HG02943 (cell line): ENCODE data around the gene PRR5.

Source experiments
- ATAC-seq: cut with Tn5 transposase; IDR thresholded peaks from one replicate; pipeline ENCODE4 v1.9.1; 2021; ENCODE audit warnings: mild to moderate bottlenecking, low read depth, moderate library complexity; ENCODE audit not compliant: unreplicated experiment

Gene PRR5

DNA sequence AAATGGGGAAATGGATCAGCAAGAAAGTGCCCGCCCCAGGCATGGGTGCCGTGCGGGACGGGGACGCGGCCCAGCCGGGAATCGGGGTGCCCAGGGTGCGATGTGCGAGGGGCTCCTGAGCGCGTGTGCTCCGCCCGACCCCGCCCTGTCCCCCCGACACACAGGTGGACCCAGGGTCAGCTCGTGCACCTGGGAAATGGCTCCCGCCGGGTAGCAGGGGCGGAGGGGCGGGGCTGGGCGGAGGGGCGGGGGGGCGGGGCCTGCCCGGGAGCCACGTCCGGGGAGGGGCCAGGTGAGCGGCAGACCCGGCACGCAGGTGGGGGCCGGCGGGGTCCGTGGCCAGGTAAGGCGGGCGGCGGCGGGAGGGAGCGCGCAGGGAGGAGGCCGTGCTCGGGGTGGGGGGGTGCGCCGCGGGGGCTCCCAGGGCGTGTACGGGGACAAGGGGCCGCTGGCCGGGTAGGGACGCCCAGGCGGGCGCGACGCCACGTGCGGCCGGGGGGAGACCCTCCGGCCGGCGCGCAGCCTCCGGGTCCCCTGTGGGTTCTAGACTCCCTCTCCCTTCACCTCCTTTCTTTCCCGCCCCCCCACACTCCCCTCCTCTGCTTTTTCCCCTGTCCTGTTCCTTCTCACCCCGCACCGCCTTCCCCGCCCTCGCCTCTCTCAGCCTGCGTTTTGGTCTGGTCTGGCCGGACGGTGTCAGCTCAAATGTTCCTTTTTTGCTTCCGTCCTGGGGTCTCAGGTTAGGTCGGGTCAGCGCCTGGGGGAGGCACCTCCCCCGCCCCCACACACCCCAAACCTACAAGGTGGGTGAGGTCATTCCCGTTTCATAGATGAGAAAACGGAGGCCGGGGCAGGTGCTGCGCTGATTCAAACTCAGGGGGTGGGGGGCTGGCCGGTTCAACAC, 50.5 kb downstream of the PRR5 start, which contains the start of gene ARHGAP8:
Gene ARHGAP8 (plus strand): TSS at position 291 of the 904 bp plus-strand sequence. CDS start 33,953 bp downstream, outside the sequence.
- ATAC-seq = no peak

- no peak for ATAC-seq
Measured at GRCh38 chr22:44753189-44754042, 51.4 kb downstream of the PRR5 start.

DNA sequence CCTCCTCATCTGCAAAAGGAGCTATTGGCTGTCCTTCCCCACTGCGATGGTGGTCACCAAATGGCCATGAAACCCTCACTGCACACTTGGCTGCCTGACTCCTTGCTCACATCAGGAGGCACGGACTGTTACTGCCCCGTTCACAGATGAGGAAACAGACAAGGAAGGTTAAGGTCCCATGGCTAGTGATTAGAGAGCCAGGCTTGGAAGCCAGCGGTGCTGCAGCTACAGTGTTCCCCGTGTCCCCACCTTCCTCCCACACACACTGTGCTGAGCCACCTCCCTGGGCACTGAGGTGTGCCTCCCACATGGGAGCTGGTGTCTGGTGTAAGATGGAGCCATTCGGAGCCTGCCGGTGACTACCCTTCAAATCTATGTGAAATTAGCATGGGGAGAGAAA, 53.0 kb downstream of the PRR5 start:
- no peak for ATAC-seq

DNA sequence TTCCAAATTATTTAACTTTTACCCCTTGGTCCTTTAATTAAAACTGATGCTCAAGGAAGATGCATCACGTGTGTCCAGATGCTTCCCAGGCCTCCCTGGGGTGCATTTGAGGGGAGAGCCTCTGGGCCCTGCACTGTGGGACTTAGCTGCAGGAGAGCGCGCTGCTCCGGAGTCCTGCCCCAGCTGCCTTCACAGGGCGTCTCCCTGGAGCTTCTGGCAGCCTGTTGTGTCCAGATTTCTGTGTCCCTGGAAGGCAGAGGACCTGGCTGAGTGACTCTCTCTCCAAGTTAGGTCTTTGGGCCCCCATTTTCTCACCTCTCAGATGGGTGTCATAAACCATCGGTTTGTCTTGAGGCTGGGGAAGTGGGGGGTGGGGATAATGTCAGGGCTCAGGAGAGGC, 53.4 kb downstream of the PRR5 start:
- ATAC-seq = no peak

- no peak for ATAC-seq
Measured at GRCh38 chr22:44755956-44756361, 54.0 kb downstream of the PRR5 start.

- no peak for ATAC-seq
Measured at GRCh38 chr22:44758344-44758973, 56.5 kb downstream of the PRR5 start.

DNA sequence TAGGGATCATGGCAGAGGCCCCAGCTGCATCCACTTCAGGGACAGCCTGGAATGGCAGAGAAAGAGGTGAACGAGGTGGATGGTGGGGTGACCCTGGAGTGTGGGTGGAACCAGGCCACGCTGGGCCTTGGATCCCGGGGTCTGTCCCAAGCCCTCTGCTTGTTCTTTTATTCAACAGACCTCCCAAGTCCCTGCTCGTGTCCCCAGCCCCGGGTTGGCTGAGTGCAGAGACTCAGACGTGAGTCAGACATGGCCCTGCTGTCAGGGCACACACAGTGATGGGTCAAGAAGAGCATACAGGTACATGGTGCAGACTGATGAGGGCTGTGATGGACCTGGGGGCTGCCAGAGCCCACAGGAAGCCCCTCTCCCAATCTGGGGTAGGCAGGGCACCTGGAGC, 57.0 kb downstream of the PRR5 start:
- no peak for ATAC-seq

GRCh38 chr22:44759430-44760310, 57.7 kb downstream of the PRR5 start:
- no peak for ATAC-seq

DNA sequence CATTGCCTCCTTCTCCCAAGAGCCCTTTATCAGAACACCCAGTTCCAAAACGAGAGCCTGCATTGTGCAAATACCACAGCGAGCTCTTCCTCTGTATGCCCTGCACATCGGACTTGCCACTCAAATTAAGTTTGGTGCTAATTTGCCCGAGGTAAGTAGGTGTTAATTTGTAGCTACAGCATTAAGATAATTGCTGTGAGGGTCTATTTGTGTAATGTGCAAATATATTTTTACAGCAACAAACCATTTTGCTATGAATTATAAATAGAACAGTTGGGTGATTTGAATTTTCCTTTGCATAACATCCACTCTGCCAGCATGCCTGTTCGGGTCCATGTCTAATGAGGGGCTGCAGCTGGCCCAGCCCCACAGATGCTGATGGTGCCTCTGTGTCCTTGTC, 58.5 kb downstream of the PRR5 start:
- no peak for ATAC-seq

DNA sequence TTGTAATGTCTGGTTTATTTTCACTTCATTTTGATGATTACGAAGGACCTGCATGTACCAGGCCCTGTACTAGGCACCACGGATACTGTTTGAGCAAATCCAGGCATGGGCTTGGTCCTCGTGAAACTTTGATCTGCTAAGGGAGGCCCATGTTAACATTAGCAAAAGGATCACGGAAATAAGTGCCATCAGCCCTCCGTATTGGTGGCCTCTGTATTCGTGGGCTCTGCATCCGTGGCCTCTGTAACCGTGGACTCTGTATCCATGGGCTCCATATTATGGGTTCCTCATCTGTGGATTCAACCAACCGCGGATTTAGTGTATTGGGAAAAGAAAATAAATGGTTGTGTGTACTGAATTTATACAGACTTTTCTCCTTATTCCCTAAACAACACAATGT, 59.0 kb downstream of the PRR5 start:
- no peak for ATAC-seq

- ATAC-seq = no peak
Measured at GRCh38 chr22:44764373-44764772, 62.4 kb downstream of the PRR5 start.

DNA sequence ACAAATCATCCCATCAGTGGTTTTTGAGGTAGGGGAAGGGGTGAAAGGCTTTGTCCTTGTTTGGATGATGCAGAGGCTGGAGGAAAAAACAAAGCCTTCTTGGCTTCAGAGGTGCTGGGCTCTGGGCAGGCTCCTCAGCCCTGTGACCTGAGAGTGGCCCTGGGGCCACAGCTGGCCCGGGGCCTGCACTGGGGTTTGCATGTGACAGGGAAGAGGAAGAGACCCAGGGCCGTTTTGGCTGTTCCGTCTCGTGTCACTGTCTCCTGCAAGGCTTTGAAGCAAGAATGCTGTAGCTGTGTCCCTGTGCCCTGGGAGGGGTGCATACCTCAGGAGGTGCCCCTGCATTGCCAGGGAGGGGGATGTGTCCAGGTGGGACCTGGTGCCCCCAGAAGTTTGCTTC, 63.0 kb downstream of the PRR5 start:
- ATAC-seq = no peak

- ATAC-seq = no peak
Measured at GRCh38 chr22:44765571-44766285, 63.7 kb downstream of the PRR5 start.

- no peak for ATAC-seq
Measured at GRCh38 chr22:44773082-44773481, 71.1 kb downstream of the PRR5 start.

DNA sequence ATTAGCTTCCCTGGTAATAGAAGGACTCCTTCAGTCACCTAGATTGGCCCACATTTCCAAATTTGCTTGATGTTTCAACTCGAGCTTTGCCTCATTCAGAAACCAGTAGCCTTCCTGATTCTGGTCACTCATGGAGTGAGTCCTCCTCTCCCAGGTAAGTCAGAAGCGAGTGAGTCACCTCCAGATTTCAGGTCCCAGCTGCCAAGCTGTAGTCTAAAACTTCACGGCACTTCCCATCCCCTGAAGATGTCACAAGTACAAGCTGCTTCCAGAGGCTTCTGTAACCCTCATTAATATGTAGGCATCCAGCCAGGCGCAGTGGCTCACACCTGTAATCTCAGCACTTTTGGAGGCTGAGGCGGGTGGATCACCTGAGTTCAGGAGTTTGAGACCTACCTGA, 73.9 kb downstream of the PRR5 start:
- ATAC-seq = no peak

DNA sequence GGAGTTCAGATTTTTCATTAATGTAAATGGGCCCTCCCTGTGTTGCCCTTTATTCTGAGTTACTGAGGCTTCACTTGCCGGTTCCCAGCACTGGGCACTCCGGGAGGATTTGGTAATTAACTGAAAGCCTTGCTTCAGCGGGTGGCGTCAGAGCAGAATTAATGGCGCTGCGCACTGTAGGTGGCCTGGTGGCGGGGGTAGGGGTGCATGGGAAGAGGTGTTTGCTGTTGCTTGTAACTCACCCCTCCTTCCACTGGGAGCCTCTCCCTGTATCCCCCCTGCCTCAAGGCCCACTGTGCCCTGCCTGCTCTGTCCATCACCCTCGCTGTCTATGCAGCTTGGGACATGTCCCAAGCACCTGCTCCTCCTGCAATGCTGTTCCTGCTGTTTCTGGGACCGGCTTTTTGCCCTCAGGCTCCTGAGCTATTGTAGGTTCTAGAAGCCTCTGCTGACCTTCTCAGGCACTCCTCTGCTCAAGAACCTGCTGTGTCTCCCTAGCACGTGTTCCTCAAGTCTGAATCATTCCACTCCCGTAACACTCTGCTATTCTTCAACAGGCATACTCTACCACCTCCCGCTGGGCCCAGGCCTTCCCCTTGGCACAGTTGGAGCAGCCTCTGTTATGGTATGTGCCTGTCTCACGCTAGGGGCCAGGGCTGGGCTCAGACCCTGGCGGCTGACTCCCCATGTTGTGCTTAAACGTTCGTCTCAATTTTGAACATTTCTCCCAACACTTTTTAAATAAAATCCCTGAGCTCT, 74.8 kb downstream of the PRR5 start:
- no peak for ATAC-seq

- ATAC-seq = no peak
Measured at GRCh38 chr22:44777364-44777755, 75.4 kb downstream of the PRR5 start.

- no peak for ATAC-seq
Measured at GRCh38 chr22:44780876-44781449, 79.0 kb downstream of the PRR5 start.
